GM12874 (cell line): ENCODE measurements around the gene CLDN10.

ENCODE experiments used
- TF ChIP-seq, protein P1 (sequence below): IDR thresholded peaks from 2 replicates; pipeline ENCODE4 v1.5.1; 2011; ENCODE audit warnings: low read depth, mild to moderate bottlenecking, control low read depth, low read length, moderate library complexity; ENCODE audit not compliant: insufficient read depth

Gene CLDN10, protein sequence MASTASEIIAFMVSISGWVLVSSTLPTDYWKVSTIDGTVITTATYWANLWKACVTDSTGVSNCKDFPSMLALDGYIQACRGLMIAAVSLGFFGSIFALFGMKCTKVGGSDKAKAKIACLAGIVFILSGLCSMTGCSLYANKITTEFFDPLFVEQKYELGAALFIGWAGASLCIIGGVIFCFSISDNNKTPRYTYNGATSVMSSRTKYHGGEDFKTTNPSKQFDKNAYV

DNA sequence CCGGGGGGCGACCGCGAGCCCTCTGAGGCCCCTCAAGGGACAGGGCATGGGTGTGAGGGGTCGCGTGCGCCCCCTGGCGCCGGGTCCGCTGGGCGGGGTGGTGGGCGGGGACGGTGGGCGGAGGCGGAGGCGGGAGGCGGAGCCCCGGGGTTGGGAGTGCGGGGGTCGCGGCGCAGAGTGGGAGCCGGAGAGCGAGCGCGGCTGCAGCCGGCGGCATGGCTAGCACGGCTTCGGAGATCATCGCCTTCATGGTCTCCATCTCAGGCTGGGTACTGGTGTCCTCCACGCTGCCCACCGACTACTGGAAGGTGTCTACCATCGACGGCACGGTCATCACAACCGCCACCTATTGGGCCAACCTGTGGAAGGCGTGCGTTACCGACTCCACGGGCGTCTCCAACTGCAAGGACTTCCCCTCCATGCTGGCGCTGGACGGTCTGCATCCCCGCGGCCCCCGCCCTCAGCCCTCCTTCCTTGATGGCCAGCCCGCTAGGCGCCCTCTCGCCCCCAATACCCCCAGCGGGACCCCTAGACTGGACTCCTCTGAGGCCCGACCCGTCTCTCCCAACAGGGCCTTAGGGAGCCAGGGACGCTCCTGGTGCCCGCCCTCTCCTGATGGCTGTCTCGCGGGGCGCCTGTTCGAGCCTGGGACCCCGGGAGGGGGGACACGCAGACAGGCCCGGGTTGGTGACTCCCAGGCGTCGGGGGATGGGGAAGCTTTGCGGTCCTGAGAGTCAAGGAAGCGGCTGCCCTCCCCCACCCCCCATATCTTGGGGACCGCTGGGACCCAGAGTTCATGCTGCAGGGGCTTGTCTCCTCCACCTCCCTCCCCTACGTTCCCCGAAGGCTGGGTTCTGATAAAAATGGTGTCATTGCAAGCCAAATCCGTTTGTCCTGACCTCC, at the start of gene CLDN10:
Gene CLDN10, plus strand, starts transcription at position 182 of the 903 bp plus-strand sequence. Its CDS starts 34 bp downstream, at position 216.
- TF ChIP-seq, protein P1, sequence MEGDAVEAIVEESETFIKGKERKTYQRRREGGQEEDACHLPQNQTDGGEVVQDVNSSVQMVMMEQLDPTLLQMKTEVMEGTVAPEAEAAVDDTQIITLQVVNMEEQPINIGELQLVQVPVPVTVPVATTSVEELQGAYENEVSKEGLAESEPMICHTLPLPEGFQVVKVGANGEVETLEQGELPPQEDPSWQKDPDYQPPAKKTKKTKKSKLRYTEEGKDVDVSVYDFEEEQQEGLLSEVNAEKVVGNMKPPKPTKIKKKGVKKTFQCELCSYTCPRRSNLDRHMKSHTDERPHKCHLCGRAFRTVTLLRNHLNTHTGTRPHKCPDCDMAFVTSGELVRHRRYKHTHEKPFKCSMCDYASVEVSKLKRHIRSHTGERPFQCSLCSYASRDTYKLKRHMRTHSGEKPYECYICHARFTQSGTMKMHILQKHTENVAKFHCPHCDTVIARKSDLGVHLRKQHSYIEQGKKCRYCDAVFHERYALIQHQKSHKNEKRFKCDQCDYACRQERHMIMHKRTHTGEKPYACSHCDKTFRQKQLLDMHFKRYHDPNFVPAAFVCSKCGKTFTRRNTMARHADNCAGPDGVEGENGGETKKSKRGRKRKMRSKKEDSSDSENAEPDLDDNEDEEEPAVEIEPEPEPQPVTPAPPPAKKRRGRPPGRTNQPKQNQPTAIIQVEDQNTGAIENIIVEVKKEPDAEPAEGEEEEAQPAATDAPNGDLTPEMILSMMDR = no peak

DNA sequence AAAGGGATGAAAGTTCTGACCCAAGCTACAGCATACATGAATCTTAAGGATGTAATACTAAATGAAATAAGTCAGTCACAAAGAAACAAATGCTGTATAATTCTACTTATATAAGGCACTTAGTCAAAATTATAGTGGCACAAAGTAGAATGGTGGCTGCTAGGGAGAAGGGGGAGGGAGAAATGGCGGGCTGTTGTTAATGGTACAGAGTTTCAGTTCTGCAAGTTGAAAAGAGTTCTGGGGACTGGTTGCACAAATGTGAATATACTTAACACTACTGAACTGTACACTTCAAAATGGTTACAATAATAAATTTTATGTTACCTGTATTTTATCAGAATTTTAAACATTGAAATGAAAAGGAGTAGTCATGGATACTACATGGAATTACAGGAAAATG, 48.9 kb upstream of the CLDN10 start:
- TF ChIP-seq, protein P1 = no peak

DNA sequence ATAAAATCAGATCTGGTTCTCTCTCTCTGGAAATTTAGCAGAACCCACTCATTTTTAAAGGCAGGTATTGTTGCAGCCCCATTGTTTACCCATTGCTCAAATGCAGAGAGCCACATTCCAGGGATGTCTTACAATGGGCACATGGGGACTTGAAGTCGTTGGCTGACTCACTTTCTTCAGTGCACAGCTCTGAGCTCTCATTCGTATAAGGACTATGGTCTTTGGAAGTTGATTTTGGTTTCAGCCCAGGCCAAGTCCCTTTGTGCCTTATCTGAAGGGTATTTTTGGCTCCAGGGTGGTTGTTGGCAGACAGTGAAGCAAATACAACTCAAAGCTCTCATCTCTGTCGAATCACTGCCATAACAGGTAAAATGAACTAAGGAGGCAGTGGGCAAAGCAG, 47.3 kb upstream of the CLDN10 start:
- TF ChIP-seq, protein P1 = no peak

DNA sequence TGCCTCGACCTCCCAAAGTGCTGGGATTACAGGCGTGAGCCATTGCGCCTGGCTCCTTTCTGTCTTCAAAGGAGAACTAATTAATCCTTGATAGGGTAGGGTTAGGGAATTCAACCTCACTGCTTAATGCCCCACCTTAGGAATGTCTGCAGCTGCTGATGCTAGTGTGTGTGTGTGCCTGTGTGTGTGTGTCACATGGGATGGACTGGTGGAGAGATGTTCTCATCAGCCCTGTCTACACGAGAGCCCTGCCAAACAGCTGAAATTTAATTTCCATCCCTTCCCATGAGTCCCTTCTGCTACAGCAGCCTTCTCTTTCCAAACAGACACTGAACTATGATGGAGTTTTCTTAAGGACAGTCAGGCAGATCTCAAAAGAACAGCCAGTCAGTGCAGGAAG, 46.5 kb upstream of the CLDN10 start:
- TF ChIP-seq, protein P1 = no peak

DNA sequence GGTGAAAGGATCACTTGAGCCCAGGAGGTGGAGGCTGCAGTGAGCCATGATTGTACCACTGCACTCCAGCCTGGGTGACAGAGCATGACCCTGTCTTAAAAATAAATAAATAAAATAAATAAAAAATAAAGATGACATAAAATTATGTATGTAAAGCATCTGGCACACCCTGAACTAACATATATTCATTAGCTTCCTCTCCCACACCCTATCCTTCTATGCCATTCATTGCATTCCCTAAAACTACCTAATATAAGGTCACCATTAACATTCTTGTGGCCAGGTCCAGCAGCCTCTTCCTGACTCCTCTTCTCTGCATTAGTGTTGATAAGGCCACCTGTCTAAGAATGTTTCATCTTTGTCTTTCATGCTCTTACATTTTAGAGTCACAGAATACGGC, 44.5 kb upstream of the CLDN10 start:
- TF ChIP-seq, protein P1 = no peak

DNA sequence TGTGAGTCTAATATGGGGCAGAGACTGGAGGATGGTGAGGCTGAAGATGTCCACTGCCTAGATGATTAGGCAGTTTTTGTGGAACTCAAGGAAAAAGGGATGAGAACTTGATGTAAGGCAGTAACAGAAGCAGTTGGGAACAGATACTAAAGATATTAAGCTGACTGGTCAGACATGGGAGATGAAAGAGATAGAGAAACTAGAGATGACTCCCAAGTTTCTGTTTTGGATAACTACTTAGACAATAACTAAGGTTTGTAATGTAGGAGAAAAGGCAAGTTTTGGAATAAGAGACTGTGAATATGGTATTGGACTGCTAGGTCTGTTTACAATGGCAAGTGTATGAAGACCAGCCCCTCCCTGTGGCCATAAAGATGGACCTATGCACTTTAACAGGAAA, 43.5 kb upstream of the CLDN10 start:
- TF ChIP-seq, protein P1 = no peak

DNA sequence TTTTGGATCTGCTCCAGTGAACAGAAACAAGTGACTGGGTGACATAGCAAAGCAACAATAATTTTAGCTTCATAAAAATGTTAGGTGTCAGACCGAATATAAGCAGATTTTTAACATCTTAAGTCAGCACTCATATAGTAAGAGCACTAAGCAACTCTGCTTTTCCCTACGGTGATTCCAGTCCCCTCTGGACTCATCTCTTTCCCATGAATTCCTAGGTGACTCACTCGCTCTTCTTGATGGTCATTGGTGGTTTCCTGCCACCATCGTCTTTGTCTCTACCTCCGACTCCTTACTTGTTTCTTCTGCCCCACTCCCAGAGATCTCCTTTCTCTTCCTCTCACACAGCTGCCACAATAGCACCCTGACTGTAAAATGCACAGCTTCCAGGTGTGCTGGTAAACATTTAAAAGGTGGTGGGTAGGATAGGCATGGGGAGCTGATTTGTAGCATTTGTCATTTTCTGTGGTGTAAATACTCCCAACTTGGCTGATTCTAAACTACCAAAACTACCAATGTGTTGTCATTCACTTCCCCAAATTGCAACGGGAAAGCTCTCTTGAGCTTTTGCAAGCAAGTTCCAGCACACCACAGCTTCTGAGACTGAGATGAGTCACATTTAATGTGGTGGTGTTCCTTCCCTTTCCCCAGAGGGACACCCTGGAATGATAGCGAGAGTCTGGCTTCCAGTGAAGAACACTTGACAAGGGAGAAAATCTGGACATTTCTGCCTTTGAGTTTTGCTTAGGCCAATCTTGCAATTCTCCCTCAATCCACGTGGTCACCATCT, 42.8 kb upstream of the CLDN10 start:
- TF ChIP-seq, protein P1 = no peak
